ENCODE measurements around the gene DNAL4. TPM values are rescaled to one million over a fixed set of nuclear protein-coding genes. Genes with fewer than 3 reads are reported as not detected.

The DNAL4 gene
- polyA plus RNA-seq, 3 donors: 8.9 to 9.3 (median 9.0) TPM

- Histone ChIP-seq H3K4me2 (replicated peaks; ENCODE audit: extremely low read depth, low read length, poor library complexity, severe bottlenecking) (no peak overlapping the region), H4K20me1 (ENCODE audit: insufficient read depth, low read length) (no peaks in the 10 kb centered on the region), H3K4me1 (ENCODE audit: control insufficient read depth in 1 of 2, insufficient read depth in 2 of 2, low read length in 2 of 2) (no peaks in the 10 kb centered on the region), H2AFZ (ENCODE audit: insufficient read depth, low read depth, low read length, poor library complexity, severe bottlenecking) (no peak overlapping the region), H3K27me3 (ENCODE audit: control insufficient read depth in 2 of 2, insufficient read depth in 2 of 2, low read length in 2 of 2) (no peaks in the 10 kb centered on the region), H3K79me2 (ENCODE audit: insufficient read depth, low read length) (no peaks in the 10 kb centered on the region), H3K4me3 (replicated peaks in 1 of 3; ENCODE audit: low read depth in 2 of 3, low read length in 3 of 3) (no peak overlapping the region), H3K9ac (ENCODE audit: insufficient read depth, low read length, poor library complexity, severe bottlenecking) (no peak overlapping the region), H3K27ac (ENCODE audit: low read depth in 1 of 2, low read length in 2 of 2) (no peak overlapping the region), H3K9me3 (replicated peaks in 1 of 2; ENCODE audit: control insufficient read depth in 1 of 2, insufficient read depth in 1 of 2, low read length in 2 of 2) (no peaks in the 10 kb centered on the region), H3K36me3 (replicated peaks in 1 of 2; ENCODE audit: control insufficient read depth in 1 of 2, insufficient read depth in 2 of 2, low read length in 2 of 2) (no peaks in the 10 kb centered on the region)
- WGBS (ENCODE audit: insufficient coverage): 100% methylated on average over 3 of the region's 4 CpGs
- no peak overlapping the region for H3K4me3 Mint-ChIP-seq
- intact Hi-C loops (cut with micrococcal nuclease): loop anchor here in 1 of 2 donors (10.0 kb wide), 1 partner anchor 1092 kb away; no protein-coding TSS in a partner anchor
- no peak overlapping the region for H3K27ac Mint-ChIP-seq
- H3K9me3 Mint-ChIP-seq: peaks cover 0 to 1% (median 0%) of the 10 kb centered on the region in 7 donors
- no peak for TF ChIP-seq CTCF (IDR thresholded peaks at IDR 0.05)
- H3K27me3 Mint-ChIP-seq (ENCODE audit: low read depth in 3 of 3): peaks cover 0 to 11% (median 0%) of the 10 kb centered on the region in 3 donors
- H3K4me1 Mint-ChIP-seq: no peaks in the 10 kb centered on the region
- H3K36me3 Mint-ChIP-seq: no peaks in the 10 kb centered on the region
- no peak for DNase-seq
Measured at GRCh38 chr22:38823076-38823475, 29.1 kb upstream of the DNAL4 start.

GRCh38 chr22:38820020-38820419 lies 26.1 kb upstream of the DNAL4 start:
- Histone ChIP-seq H3K79me2 (ENCODE audit: insufficient read depth, low read length) (no peaks in the 10 kb centered on the region), H3K27me3 (ENCODE audit: control insufficient read depth in 2 of 2, insufficient read depth in 2 of 2, low read length in 2 of 2) (no peaks in the 10 kb centered on the region), H3K9me3 (replicated peaks in 1 of 2; ENCODE audit: control insufficient read depth in 1 of 2, insufficient read depth in 1 of 2, low read length in 2 of 2) (no peaks in the 10 kb centered on the region), H3K4me1 (ENCODE audit: control insufficient read depth in 1 of 2, insufficient read depth in 2 of 2, low read length in 2 of 2) (no peaks in the 10 kb centered on the region), H2AFZ (ENCODE audit: insufficient read depth, low read depth, low read length, poor library complexity, severe bottlenecking) (no peak overlapping the region), H4K20me1 (ENCODE audit: insufficient read depth, low read length) (no peaks in the 10 kb centered on the region), H3K4me3 (replicated peaks in 1 of 3; ENCODE audit: low read depth in 2 of 3, low read length in 3 of 3) (no peak overlapping the region), H3K4me2 (replicated peaks; ENCODE audit: extremely low read depth, low read length, poor library complexity, severe bottlenecking) (no peak overlapping the region), H3K27ac (ENCODE audit: low read depth in 1 of 2, low read length in 2 of 2) (no peak overlapping the region), H3K36me3 (replicated peaks in 1 of 2; ENCODE audit: control insufficient read depth in 1 of 2, insufficient read depth in 2 of 2, low read length in 2 of 2) (no peaks in the 10 kb centered on the region), H3K9ac (ENCODE audit: insufficient read depth, low read length, poor library complexity, severe bottlenecking) (no peak overlapping the region)
- no peak for TF ChIP-seq CTCF (IDR thresholded peaks at IDR 0.05)
- Mint-ChIP-seq H3K4me1 (no peaks in the 10 kb centered on the region), H3K4me3 (no peak overlapping the region), H3K27me3 (ENCODE audit: low read depth in 3 of 3) (peaks cover 4 to 17% (median 8%) of the 10 kb centered on the region in 3 donors), H3K27ac (no peak overlapping the region), H3K9me3 (peaks cover 0 to 1% (median 0%) of the 10 kb centered on the region in 7 donors), H3K36me3 (no peaks in the 10 kb centered on the region)
- no peak for DNase-seq
- WGBS (ENCODE audit: insufficient coverage): 91% methylated on average over 7 of the region's 8 CpGs
- intact Hi-C loops (cut with micrococcal nuclease): loop anchor here in 1 of 2 donors (10.0 kb wide), 1 partner anchor 1095 kb away; no protein-coding TSS in a partner anchor
